GM21447 (cell line): ENCODE results near the gene SCP2.

ENCODE experiments used
- ATAC-seq: cut with Tn5 transposase; IDR thresholded peaks from one replicate; pipeline ENCODE4 v1.9.1; 2021; ENCODE audit not compliant: unreplicated experiment

Gene SCP2

DNA sequence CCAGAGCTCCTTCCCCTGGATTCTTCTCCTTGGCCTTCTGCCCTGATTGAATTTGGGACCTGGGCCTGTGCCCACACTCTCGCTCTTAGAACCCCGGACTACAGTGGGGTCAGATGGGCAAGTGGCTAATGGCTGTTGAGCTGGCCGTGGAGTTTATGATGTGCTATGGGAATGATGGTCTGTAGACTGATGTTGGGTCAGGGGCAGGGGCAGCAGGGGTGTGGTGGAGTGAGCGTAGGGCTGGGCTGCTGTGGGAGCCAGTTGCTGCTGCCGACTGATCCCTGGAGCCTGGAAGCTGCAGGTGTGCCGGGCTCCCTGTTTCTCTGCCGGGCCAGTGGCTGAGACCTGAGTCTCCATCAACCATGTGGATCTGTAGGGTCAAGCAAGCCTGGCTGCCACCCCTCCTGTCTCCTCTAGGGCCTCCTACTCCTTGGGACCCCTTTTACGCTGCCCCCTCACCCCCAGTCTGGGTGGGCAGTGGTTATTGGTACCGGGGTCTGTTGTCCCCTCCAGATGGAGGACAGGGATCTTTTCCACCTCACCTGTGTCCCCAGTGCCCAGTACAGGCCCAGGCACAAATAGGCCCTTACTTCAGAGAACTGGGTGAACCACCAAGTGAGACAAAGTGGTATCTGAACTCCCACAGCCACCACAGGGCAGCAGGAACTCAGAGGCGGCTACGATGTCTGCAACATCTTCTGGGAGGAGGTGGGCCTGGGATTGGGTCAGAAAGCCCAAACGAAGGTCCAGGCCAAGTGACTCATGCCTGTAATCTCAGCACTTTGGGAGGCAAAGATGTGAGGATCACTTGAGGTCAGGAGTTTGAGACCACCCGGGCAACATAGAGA is 140.0 kb downstream of the SCP2 start:
- no peak for ATAC-seq

DNA sequence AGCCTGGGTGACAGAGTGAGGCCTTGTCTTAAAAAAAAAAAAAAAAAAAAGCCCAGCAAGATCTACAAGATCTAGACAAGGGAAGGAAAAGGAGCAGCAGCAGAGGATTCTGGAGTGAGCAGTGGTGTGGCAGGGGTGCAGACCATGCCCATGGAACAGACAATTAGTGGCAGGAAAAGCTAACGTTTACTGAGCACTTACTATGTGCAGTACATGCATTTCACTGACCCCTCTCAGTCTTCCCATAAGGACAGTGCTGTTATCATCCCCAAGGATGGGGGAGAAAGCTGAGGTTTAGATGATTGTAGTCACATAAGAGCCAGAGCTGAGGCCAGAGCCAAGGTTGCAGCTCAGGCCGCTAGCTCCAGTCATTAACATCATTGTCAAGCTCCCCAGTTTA is 140.8 kb downstream of the SCP2 start:
- no peak for ATAC-seq

DNA sequence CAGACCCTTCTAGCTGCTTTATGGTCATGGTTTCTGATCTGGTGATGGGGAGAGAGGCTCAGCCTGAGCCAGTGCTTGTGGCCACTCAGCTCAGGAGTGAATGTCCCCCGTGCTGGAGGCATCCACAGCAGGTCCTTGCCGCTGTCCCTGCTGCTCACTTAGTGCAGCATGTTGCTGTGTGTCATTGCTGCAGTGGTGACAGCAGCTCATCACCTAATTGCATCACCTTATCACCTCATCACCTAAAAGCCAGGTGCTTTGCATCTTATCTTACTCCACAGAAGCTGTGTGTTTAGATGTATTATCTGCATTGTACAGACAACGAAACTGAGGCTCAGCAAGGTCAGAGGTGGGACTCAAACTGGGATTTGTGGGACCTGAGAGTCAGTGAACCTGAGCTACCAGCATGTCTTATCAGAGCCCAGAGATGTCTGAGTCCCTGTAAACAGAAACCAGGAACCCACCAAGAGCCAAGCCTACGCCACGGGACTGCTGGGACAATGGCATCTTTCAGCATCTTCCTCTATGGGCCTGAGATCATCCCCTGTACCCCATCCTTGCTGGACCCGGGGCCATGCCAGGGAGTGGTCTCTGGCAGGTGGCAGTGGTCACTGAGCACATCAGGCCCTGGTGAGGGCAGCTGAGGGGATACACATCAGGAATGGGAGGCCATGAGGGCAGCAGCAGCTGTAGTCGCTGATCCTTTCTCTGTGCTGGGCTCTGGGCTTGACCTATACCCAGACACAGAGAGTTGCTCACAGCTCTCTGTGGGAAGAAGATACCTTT is 141.4 kb downstream of the SCP2 start:
- no peak for ATAC-seq

- ATAC-seq: no peak
Measured at GRCh38 chr1:53069265-53069662, 142.2 kb downstream of the SCP2 start.

DNA sequence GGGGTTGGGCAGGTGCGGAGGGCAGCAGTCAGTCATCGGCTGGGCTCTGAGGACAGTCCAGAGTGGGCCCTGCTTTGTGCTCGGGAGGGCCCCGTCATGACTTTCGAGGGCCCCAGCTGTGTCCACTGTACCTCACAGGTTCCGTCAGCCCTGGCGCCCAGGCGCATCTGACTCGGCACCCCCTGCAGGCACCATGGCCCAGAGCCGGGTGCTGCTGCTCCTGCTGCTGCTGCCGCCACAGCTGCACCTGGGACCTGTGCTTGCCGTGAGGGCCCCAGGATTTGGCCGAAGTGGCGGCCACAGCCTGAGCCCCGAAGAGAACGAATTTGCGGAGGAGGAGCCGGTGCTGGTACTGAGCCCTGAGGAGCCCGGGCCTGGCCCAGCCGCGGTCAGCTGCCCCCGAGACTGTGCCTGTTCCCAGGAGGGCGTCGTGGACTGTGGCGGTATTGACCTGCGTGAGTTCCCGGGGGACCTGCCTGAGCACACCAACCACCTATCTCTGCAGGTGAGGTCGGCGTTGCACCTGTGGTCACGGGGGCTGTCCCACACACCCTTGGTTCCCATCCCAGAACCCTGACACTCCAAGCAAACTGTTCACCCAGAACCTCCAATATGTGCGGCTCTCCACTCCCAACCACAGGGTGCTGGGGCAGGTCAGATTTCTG is 142.7 kb downstream of the SCP2 start:
- ATAC-seq: no peak

- no peak for ATAC-seq
Measured at GRCh38 chr1:53070621-53071020, 143.5 kb downstream of the SCP2 start.

- ATAC-seq: no peak
Measured at GRCh38 chr1:53071167-53071865, 144.2 kb downstream of the SCP2 start.

GRCh38 chr1:53071915-53072314 is 144.8 kb downstream of the SCP2 start:
- ATAC-seq: no peak

GRCh38 chr1:53073287-53073686 is 146.2 kb downstream of the SCP2 start:
- ATAC-seq: no peak

GRCh38 chr1:53073868-53074311 is 146.8 kb downstream of the SCP2 start:
- no peak for ATAC-seq

DNA sequence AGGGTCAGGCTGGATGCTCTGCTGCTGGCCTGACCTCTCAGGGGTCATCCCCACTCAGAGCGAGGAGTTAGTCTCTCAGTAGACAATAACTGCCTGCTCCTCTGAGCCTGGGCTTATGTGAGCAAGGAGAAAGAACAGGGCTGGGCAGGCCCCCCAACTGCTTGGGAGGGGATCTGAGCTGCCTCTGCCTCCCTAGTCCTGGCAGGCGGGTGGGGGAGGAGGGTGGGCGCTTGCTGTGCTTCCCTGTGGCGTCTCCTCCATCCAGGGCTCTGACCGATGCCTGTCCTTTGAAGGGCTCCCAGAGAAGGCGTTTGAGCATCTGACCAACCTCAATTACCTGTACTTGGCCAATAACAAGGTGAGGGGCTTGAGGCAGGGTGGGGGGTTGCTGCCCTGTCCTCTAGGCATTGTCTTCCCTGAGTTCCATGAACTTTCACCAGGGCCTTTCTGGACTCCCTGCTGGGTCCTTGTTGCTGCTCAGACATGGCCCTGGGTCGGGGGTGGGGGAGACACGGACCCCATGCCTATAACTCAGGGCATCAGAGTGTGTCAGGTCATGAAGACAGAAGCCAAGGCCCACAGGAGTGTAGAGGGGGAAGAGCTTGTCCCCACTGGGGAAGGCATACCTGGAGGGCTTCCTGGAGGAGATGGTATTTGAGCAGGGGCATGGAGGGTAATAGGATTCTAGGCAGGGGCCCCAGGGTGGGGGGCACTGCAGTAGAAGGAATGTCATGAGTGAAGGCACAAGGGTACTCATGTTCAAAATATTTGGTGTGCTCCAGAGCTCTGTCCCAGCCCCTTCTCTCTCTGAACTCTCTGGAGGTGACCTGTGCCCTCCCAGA is 147.5 kb downstream of the SCP2 start:
- no peak for ATAC-seq

DNA sequence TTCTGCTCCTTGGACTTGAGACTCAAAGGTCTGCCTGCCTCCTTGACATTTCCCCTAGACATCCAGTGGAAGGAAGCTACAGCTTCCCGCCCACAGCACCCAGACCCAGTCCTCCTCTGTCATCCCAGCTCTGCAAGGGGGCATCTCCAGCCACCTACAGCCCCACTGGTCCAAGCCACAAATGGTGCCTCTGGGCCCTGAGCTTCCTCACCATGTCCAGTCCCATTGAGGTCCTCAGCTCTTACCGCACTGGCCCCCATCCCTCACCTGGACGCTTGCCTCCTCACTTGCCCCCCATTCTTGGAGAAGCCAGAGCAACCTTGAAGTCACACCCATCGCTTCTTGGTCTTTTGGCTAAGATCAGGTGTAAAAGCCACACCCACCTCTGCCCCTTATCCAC is 148.1 kb downstream of the SCP2 start:
- ATAC-seq: no peak

- no peak for ATAC-seq
Measured at GRCh38 chr1:53075761-53076163, 148.7 kb downstream of the SCP2 start.

DNA sequence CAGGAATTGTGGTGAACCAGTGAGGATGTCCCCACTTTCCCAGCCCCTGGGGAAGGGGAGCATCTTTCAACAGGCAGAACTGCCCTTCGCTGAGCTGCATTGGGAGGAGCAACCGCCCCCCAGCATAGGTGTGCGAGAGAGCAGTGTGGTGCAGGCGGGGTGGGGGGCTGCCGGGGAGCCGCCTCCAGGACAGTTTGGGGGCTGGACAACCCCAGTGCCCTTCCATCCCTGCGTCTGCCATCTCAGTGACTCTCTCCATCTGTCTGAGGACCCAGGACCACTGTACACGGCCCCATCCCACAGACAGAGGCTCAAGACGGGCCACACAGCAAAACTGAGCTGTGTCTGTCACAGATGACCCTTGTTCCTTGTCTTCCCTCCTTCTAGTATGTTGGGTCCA is 149.1 kb downstream of the SCP2 start:
- ATAC-seq: no peak

- no peak for ATAC-seq
Measured at GRCh38 chr1:53076721-53077598, 149.9 kb downstream of the SCP2 start.

DNA sequence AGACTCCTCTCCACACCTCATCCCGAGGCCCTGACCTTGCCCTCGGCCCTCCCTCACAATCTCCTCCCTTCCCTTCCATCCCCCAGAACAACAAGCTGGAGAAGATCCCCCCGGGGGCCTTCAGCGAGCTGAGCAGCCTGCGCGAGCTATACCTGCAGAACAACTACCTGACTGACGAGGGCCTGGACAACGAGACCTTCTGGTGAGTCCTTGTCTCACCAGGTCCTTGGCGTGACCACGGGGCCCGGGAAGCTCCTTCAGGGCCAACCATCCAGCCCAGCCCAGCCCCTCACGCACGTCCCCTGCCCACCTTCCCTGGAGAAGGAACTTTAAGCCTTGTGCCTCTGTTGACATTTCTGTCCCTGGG is 150.5 kb downstream of the SCP2 start:
- no peak for ATAC-seq

DNA sequence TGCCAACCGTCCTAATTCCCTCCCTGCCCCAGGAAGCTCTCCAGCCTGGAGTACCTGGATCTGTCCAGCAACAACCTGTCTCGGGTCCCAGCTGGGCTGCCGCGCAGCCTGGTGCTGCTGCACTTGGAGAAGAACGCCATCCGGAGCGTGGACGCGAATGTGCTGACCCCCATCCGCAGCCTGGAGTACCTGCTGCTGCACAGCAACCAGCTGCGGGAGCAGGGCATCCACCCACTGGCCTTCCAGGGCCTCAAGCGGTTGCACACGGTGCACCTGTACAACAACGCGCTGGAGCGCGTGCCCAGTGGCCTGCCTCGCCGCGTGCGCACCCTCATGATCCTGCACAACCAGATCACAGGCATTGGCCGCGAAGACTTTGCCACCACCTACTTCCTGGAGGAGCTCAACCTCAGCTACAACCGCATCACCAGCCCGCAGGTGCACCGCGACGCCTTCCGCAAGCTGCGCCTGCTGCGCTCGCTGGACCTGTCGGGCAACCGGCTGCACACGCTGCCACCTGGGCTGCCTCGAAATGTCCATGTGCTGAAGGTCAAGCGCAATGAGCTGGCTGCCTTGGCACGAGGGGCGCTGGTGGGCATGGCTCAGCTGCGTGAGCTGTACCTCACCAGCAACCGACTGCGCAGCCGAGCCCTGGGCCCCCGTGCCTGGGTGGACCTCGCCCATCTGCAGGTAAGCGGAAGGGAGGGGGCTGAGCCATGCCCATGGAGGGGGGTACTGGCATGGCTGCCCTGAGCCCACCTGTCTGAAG is 151.4 kb downstream of the SCP2 start:
- ATAC-seq: no peak

DNA sequence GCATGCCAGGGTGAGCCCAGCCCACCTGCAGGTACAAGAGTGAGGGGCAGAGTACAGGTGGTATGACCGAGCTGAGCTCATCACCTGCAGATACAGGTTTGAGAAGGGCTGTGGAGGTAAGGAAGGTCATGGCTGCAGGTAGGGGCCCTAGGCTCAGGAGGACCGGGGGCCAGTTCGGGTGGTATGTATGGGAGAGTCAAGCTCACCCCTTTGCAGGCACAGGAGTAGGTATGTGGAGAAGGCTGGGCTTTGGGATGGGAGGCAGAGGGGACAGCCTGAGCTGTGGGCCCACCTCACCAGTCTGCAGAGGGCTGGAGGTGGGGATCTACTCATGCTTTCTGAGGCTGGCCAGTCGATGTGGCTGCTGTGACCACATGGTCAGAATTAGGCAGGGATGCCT is 152.2 kb downstream of the SCP2 start:
- ATAC-seq: no peak

DNA sequence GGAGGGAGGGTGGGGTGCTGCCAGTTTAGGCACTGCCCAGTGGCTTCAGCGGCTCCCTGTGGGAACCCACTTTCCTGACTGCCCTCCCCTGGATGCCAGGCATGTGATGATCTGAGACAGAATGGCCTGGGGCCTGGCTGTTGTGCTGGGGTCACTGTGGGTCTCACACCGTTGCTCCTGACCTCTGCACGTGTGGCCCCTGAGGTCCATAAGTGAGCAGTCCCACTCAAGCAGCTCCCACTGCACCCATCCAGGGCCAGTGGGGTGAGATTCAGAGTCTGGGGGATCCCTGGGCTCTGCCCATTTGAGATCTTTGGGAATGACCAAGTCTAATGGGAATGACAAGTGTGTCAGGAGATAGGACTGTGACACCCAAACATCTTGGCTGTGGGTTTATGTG is 153.0 kb downstream of the SCP2 start:
- ATAC-seq: no peak
